Right atrium auricular region (tissue), 2 donors: Measurements from ENCODE around the gene FOXP1. TPM values are rescaled to one million over a fixed set of nuclear protein-coding genes. Genes with fewer than 3 reads are reported as not detected.

Experiments
- DNase-seq: peaks from one replicate; pipeline ENCODE4 v3.0.0-alpha.2; 2019; ENCODE audit warnings: low spot score
- H3K27ac ChIP-seq, 2 donors: fragments of 200-600 bp; sonication (generic); 1 replicate in 1 of 2; 2 replicates in 1 of 2; pipeline ENCODE4 v1.5.1; 2016 to 2019
- H3K27me3 ChIP-seq, 2 donors: fragments of 200-600 bp; sonication (generic); one replicate each; pipeline versions ENCODE4 v1.5.1 to v1.6.0; 2017 to 2019
- H3K36me3 ChIP-seq: fragments of 200-600 bp; sonication (generic); one replicate; pipeline ENCODE4 v1.5.1; 2016
- H3K4me1 ChIP-seq, 2 donors: fragments of 200-600 bp; sonication (generic); one replicate each; pipeline versions ENCODE4 v1.5.1 to v1.6.0; 2017 to 2019
- H3K4me3 ChIP-seq, 2 donors: fragments of 200-600 bp; sonication (generic); 1 replicate in 1 of 2; 2 replicates in 1 of 2; pipeline ENCODE4 v1.5.1; 2017 to 2019; ENCODE audit warnings: mild to moderate bottlenecking in 1 of 2, moderate library complexity in 1 of 2
- H3K9me3 ChIP-seq, 2 donors: fragments of 200-600 bp; sonication (generic); one replicate each; pipeline ENCODE4 v1.5.1; 2019
- total RNA-seq, 2 donors: library from RNA; depleted of rRNA; stranded (reverse); fragments of >200 nt; gene quantifications; one replicate each; pipeline ENCODE4 v1.1.0, GENCODE V29; 2016
- TF ChIP-seq, protein P1 (sequence below), 2 donors: fragments of 200-600 bp; sonication (generic); IDR thresholded peaks; one replicate each; pipeline ENCODE4 v1.5.1; 2019; ENCODE audit warnings: antibody characterized with exemption in 2 of 2

Gene FOXP1
- total RNA-seq, 2 donors from 2014 or later, result 39.2 to 59.0 TPM

DNA sequence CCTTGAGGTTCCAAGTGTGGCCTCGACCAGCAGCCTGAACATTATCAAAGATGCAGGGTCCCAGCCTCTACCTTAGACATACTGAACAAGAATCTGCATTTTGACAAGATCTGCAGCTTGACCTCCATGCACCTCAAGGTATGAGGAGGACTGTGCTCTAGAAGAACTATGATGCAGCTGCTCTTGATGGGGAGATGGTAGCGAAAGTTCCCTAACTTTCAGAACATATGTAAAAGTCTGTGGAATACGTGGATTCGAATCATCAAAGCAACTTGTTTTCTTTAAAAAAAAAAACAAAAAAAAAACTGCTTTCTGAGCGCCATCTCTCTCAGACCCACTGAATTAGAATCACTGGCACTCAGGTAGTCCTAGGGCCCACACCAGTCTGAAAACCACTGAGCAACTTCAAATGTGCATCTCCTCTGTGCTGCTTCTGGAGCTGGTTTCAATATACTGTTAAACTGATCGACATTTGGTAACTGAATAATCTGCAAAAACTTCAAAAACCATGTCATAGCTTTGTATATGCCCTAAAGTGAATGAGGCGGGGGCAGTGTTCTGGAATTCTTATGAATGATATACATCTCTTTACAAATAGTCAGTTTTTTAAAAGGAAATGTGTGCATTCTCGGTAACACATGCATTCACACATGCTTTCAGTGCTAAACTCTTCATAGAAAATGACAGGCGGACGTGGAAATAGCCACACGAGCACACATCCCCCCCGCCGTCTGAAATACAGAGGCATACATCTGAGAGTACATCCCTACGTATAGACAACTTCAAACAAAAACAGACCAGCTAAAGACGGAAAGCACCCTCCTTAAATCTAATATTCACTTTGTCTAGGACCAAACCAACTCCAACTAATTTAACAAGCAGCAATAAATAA, 128.8 kb downstream of the FOXP1 start:
- Histone ChIP-seq H3K27ac (no peak overlapping the region), H3K36me3 (no peaks in the 10 kb centered on the region), H3K4me3 (no peak overlapping the region), H3K9me3 (no peaks in the 10 kb centered on the region), H3K4me1 (peaks cover 0 to 6% of the 10 kb centered on the region in 2 donors), H3K27me3 (no peaks in the 10 kb centered on the region)
- DNase-seq, result no peak
- TF ChIP-seq, protein P1, sequence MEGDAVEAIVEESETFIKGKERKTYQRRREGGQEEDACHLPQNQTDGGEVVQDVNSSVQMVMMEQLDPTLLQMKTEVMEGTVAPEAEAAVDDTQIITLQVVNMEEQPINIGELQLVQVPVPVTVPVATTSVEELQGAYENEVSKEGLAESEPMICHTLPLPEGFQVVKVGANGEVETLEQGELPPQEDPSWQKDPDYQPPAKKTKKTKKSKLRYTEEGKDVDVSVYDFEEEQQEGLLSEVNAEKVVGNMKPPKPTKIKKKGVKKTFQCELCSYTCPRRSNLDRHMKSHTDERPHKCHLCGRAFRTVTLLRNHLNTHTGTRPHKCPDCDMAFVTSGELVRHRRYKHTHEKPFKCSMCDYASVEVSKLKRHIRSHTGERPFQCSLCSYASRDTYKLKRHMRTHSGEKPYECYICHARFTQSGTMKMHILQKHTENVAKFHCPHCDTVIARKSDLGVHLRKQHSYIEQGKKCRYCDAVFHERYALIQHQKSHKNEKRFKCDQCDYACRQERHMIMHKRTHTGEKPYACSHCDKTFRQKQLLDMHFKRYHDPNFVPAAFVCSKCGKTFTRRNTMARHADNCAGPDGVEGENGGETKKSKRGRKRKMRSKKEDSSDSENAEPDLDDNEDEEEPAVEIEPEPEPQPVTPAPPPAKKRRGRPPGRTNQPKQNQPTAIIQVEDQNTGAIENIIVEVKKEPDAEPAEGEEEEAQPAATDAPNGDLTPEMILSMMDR (IDR thresholded peaks at IDR 0.05), result no peak

- TF ChIP-seq, protein P1 (IDR thresholded peaks at IDR 0.05), result no peak
- H3K9me3 ChIP-seq, result no peaks in the 10 kb centered on the region
- H3K4me1 ChIP-seq, result peaks cover 0 to 6% of the 10 kb centered on the region in 2 donors
- no peak overlapping the region for H3K4me3 ChIP-seq
- no peaks in the 10 kb centered on the region for H3K27me3 ChIP-seq
- H3K27ac ChIP-seq, result no peak overlapping the region
- no peaks in the 10 kb centered on the region for H3K36me3 ChIP-seq
- DNase-seq, result no peak
Observed at GRCh38 chr3:71453822-71454511, 129.6 kb downstream of the FOXP1 start.

DNA sequence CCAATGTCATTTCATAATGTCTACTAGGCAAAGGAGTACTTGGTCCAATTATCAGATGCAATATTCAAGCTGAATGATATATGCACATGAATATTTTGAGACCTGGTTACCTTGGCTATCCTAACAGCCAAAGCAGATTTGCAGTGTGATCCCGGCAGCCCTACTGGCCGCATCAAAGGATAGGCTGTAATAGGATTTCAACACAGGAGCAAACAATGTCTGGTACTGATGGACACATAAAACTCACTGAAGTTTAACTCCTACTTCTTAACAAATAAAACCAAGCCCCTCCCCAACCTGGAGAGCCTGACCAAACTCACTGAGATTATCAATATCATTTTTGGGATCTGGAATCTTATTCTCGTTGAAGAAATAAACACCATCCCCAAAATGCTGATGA, 130.2 kb downstream of the FOXP1 start:
- TF ChIP-seq, protein P1 (IDR thresholded peaks at IDR 0.05), result no peak
- Histone ChIP-seq H3K27ac (no peak overlapping the region), H3K27me3 (no peaks in the 10 kb centered on the region), H3K36me3 (no peaks in the 10 kb centered on the region), H3K4me1 (peaks cover 0 to 6% of the 10 kb centered on the region in 2 donors), H3K9me3 (no peaks in the 10 kb centered on the region), H3K4me3 (no peak overlapping the region)
- no peak for DNase-seq

- Histone ChIP-seq H3K9me3 (no peaks in the 10 kb centered on the region), H3K4me1 (peaks cover 0 to 6% of the 10 kb centered on the region in 2 donors), H3K27ac (no peak overlapping the region), H3K27me3 (no peaks in the 10 kb centered on the region), H3K4me3 (no peak overlapping the region), H3K36me3 (no peaks in the 10 kb centered on the region)
- DNase-seq, result no peak
- TF ChIP-seq, protein P1 (IDR thresholded peaks at IDR 0.05), result no peak
Observed at GRCh38 chr3:71451812-71452211, 131.7 kb downstream of the FOXP1 start.

DNA sequence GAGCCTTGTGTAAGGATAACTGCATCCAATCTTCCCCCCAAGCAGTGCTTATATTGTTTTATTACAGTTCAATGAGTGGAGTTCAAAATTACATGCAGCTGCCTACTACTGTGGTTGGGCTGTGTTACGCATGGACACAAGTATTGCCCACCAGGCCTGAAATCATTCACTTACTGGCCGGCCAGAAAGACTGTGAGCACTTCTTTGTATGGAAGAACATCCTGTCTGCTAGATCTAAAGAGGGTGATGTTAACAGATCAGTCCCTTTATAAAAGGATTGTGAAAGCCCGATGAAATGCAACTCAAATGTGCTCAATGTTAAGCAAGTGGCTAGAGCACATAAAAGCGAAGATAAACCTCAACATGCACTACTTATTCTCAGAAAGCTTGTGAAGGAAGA, 132.5 kb downstream of the FOXP1 start:
- no peaks in the 10 kb centered on the region for H3K9me3 ChIP-seq
- H3K36me3 ChIP-seq, result no peaks in the 10 kb centered on the region
- TF ChIP-seq, protein P1 (IDR thresholded peaks at IDR 0.05), result no peak
- H3K27ac ChIP-seq, result no peak overlapping the region
- no peak overlapping the region for H3K4me3 ChIP-seq
- no peaks in the 10 kb centered on the region for H3K27me3 ChIP-seq
- no peak for DNase-seq
- H3K4me1 ChIP-seq, result peaks cover 0 to 6% of the 10 kb centered on the region in 2 donors
